Coronary artery (tissue), 2 donors: ENCODE results near the gene NKAIN2.
"Not testable (repeated sequence)": the region's sequence is repeated elsewhere in the genome, so short reads cannot be mapped to it uniquely, and the experiment has no call there.

Experiments used
- DNase-seq: peaks from one replicate; pipeline ENCODE4 v3.0.0-alpha.2; 2017; ENCODE audit warnings: low spot score
- H3K27ac ChIP-seq, 2 donors: fragments of 200-600 bp; sonication (generic); one replicate each; pipeline ENCODE4 v1.5.1; 2016 to 2019
- H3K4me3 ChIP-seq: fragments of 200-600 bp; sonication (generic); 2 replicates; pipeline ENCODE4 v1.5.1; 2016; ENCODE audit warnings: mild to moderate bottlenecking, moderate library complexity
- TF ChIP-seq, protein P1 (sequence below): fragments of 200-600 bp; sonication (generic); IDR thresholded peaks from one replicate; pipeline ENCODE4 v1.5.1; 2019; ENCODE audit warnings: antibody characterized with exemption

NKAIN2 gene

DNA sequence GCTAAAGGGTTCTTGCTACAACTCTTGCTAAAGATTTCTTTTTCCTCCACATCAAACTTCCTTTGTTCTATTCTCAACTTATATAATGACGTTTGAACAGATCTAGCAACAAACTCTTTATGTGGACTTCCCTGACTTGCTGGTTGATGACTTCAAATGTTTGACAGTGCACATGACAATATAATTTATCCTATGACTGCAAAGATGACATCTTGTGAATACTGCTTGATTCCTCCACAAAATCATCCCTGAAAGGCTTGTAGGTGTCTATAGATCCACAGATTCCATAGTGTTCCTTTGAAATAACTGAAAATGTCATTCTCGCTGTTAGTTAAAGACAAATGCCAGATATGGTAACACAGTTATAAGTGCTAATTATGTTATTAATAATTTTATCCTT is 478.9 kb downstream of the NKAIN2 start:
- TF ChIP-seq, protein P1, sequence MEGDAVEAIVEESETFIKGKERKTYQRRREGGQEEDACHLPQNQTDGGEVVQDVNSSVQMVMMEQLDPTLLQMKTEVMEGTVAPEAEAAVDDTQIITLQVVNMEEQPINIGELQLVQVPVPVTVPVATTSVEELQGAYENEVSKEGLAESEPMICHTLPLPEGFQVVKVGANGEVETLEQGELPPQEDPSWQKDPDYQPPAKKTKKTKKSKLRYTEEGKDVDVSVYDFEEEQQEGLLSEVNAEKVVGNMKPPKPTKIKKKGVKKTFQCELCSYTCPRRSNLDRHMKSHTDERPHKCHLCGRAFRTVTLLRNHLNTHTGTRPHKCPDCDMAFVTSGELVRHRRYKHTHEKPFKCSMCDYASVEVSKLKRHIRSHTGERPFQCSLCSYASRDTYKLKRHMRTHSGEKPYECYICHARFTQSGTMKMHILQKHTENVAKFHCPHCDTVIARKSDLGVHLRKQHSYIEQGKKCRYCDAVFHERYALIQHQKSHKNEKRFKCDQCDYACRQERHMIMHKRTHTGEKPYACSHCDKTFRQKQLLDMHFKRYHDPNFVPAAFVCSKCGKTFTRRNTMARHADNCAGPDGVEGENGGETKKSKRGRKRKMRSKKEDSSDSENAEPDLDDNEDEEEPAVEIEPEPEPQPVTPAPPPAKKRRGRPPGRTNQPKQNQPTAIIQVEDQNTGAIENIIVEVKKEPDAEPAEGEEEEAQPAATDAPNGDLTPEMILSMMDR = no peak
- Histone ChIP-seq H3K4me3 (no peak overlapping the region), H3K27ac (no peak overlapping the region)
- DNase-seq = no peak

- Histone ChIP-seq H3K4me3 (no peak overlapping the region), H3K27ac (no peak overlapping the region)
- no peak for DNase-seq
- TF ChIP-seq, protein P1 = no peak
Measured at GRCh38 chr6:124283486-124283885, 479.8 kb downstream of the NKAIN2 start.

GRCh38 chr6:124285146-124285545 is 481.5 kb downstream of the NKAIN2 start:
- TF ChIP-seq, protein P1 = no peak
- Histone ChIP-seq H3K27ac (no peak overlapping the region), H3K4me3 (no peak overlapping the region)
- DNase-seq = no peak

- no peak for DNase-seq
- TF ChIP-seq, protein P1 = no peak
- Histone ChIP-seq H3K27ac (no peak overlapping the region), H3K4me3 (no peak overlapping the region)
Measured at GRCh38 chr6:124294574-124295200, 491.0 kb downstream of the NKAIN2 start.

- no peak overlapping the region for H3K27ac ChIP-seq
- no peak overlapping the region for H3K4me3 ChIP-seq
- TF ChIP-seq, protein P1 = no peak
- no peak for DNase-seq
Measured at GRCh38 chr6:124297507-124297906, 493.8 kb downstream of the NKAIN2 start.

GRCh38 chr6:124298730-124299129 is 495.1 kb downstream of the NKAIN2 start:
- H3K27ac ChIP-seq = no peak overlapping the region
- DNase-seq = no peak
- no peak overlapping the region for H3K4me3 ChIP-seq
- TF ChIP-seq, protein P1 = no peak

GRCh38 chr6:124300907-124301306 is 497.2 kb downstream of the NKAIN2 start:
- H3K4me3 ChIP-seq, DNase-seq, H3K27ac ChIP-seq: not testable (repeated sequence)

DNA sequence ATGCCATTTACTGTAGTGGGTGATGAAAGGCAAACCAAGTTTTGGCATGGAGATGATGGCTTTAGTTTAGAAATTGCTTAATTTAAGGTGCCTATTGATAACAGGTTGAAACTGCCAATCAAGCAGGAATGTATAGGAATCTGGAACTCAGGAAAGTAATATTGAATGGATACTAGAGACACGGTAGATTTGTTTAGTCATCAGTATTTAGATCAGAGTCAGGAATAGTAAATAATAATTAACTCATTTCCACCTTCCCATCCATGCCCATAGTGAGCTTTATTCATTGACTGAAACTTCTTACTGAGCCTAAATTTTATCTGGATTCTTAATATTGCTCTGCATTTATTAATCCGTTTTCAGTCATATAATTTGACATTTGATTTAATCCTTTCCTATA is 500.3 kb downstream of the NKAIN2 start:
- no peak for DNase-seq
- no peak overlapping the region for H3K27ac ChIP-seq
- H3K4me3 ChIP-seq = no peak overlapping the region
- TF ChIP-seq, protein P1 = no peak
